Measurements from ENCODE around the gene TMEM242.

TMEM242 gene

DNA sequence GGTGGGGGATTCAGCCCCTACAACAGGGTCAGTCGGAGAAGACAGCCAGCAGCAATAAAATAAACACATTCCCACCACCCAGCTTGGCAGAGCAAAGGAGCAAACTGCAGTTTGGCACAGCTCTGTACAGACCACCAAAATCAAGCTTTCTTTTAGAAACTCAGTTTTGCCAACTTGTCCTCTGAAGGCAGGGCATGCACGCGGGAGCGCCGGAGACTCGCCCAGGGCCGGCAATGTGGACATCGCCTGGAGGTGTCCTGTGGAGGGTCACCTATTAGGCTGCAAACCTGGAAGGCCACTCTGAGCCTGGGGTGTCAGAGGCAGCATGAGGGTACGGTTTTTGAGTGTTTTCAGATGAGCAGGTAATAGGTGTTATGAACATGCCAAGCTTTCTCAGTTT lies 34.7 kb downstream of the TMEM242 start:
- DNase-seq (ENCODE audit: low spot score) = no peak

- DNase-seq (ENCODE audit: low spot score) = no peak
These were observed 35.4 kb downstream of the TMEM242 start for GRCh38 chr6:157287923-157288322.

GRCh38 chr6:157287247-157287850 lies 36.0 kb downstream of the TMEM242 start:
- DNase-seq (ENCODE audit: low spot score) = no peak

GRCh38 chr6:157285422-157285779 lies 37.9 kb downstream of the TMEM242 start:
- DNase-seq (ENCODE audit: low spot score) = no peak

- no peak for DNase-seq (ENCODE audit: low spot score)
These were observed 38.4 kb downstream of the TMEM242 start for GRCh38 chr6:157284738-157285421.

DNA sequence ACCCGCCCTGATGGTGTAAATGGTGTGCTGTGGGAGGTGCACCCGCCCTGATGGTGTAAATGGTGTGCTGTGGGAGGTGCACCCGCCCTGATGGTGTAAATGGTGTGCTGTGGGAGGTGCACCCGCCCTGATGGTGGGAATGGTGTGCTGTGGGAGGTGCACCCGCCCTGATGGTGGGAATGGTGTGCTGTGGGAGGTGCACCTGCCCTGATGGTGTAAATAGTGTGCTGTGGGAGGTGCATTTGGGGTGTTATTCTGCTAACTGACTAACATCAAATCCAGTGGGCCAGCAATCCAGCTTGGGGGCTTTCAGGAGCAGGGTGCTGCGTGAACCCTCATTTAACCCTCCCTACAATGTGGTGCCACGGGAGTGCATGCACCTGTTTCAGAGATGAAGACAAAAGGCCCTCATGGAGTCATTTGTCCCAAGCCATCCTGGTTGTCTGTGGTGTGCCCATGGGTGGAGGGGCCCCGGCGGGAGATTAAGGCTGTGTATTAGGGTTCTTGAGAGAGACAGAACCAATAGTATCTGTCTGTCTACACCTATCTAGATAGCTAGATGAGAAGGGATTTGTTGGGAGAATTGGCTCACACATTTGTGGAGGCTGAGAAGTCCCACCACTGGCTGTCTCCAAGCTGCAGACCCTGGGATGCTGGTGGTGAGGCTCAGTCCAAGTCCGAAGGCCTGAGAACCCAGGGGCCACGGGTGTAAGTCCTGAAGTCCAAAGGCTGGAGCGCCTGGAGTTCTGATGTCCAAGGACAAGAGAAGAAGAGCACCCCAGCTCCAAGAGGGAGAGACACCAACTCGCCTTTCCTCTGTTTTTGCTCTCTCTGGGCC lies 39.2 kb downstream of the TMEM242 start:
- DNase-seq (ENCODE audit: low spot score) = no peak

DNA sequence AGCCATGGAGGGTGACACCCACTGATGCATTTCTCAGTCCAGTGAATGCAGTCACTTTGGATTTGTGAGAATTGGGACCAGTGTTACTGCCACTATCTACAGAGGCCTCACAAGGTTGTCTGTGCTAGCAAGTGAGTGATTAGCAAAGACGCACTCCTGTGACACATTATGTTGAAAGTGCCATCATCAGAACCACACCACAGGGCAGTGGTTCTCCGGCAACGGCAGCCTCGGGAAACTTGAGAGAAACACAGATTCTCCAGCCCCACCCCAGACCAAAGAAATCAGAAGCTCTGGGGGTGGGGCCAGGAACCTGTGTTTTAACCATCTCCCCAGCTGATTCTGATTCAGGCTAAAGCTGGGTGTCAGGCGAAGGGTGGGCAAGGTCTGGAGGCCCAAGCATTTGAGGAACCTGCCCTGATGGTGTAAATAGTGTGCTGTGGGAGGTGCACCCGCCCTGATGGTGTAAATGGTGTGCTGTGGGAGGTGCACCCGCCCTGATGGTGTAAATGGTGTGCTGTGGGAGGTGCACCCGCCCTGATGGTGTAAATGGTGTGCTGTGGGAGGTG lies 39.9 kb downstream of the TMEM242 start:
- DNase-seq (ENCODE audit: low spot score) = no peak

DNA sequence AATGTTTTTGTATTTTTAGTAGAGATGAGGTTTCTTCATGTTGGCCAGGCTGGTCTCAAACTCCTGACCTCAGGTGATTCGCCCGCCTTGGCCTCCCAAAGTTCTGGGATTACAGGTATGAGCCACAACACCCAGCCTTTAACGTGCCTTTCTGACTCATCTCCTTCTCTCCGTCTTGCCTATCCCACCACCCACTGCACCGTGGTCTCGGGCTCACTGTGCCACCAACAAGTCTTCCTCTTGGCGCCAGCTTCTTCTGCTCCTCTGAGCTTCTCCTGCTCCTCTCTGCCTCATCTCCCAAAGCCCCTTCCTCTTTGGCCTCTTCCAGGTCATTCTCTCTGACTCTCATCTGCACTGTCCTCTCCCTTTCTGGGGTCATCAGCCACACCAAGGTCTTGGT lies 41.0 kb downstream of the TMEM242 start:
- no peak for DNase-seq (ENCODE audit: low spot score)

GRCh38 chr6:157281570-157281969 lies 41.7 kb downstream of the TMEM242 start:
- no peak for DNase-seq (ENCODE audit: low spot score)

DNA sequence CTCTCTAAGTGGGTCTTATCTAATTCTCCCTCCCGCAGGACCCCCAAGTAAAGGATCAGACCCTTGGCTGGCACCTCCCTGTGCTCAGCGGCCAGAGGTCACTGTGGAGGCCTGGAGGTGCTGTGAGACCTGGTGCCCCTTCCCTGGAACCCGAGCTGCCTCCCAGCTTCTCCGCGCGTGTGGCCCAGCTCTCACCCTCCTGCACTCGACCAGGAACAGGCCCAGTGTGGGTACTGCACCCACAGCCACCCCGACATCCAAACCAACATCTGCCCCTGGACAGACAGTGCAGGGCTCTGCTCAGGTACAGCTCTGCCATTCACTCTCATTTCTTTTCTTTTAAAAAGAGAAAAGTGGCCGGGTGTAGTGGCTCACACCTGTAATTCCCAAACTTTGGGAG lies 42.4 kb downstream of the TMEM242 start:
- no peak for DNase-seq (ENCODE audit: low spot score)

GRCh38 chr6:157280157-157280556 lies 43.2 kb downstream of the TMEM242 start:
- DNase-seq (ENCODE audit: low spot score) = no peak

GRCh38 chr6:157278171-157278570 lies 45.1 kb downstream of the TMEM242 start:
- DNase-seq (ENCODE audit: low spot score) = no peak

DNA sequence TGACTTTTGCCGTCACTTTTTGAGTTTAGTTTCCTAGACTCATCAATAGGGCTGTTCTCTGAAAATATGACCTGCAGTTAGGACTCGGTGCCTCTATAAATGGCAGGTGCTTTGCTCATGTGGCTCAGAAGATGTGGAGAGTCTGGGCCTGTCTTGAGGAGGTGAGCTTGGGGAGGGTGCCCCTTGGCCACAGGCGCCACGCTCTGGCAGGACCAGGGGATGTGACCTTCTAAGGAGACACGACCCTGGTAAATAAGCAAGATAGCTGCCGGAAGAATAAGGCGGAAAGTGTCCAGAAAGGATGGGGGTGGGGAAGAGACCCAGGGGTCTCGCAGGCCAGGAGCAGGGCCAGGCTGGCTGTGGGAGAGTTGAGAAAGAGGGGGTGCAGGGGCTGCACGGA lies 46.6 kb downstream of the TMEM242 start:
- DNase-seq (ENCODE audit: low spot score) = no peak

DNA sequence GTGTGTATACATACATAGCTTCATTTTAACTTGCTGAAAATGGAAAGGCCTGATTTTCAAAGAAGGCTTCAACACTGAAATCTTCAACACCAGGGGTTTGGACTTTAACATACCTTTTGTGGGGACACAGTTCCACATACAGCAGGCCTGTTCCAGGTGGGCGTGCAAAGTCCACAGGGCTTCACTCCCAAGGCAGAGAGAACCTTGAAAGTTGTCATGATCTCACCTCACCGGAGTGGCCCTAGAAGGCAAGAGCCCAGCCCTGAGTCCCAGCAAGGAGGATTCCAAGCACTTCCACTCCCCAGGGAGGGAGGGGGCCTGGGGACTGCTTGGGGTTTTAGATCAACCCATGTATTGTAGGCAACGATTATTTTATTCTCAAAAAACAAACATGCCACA lies 47.2 kb downstream of the TMEM242 start:
- no peak for DNase-seq (ENCODE audit: low spot score)

DNA sequence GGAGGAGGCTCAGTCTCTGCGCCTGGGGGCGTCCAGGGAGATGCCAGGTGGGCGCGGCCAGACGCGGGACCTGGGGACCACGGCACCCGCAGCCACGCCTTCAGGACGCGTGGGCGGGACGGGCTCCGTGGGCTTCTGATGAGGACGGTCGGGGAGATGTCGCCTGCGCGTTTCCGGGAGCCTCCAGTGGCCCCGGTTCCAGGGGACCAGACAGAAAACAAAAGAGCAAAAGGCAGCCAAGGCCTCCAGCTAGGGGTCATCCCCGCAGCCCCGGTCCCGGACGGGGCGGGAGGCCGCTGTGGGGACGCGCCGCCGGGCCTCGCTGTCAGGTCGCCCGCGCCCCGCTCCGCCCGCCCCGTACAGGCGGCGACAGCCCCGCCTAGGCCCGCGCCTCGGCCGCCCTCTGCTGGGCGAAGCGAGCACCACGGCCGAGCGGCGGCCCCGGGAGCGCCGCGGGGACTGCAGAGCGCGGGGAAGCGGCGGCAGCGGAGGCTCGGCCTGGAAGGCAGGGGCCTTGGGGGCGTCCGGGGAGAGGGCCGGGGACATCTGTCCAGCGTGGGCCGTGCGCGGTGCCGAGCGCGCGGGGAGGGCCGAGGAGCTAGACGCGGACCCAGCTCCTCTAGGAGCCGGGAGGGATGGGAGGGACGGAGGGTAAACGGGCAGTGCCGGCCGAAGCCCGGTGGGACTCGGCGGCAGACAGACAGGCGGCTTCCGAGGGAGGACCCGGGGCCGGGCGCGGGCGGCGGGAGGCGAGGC lies 48.7 kb downstream of the TMEM242 start:
- DNase-seq (ENCODE audit: low spot score) = peak; percentile 90

- no peak for DNase-seq (ENCODE audit: low spot score)
These were observed 49.4 kb downstream of the TMEM242 start for GRCh38 chr6:157273756-157274470.

GRCh38 chr6:157272866-157273755 lies 50.2 kb downstream of the TMEM242 start:
- no peak for DNase-seq (ENCODE audit: low spot score)

DNA sequence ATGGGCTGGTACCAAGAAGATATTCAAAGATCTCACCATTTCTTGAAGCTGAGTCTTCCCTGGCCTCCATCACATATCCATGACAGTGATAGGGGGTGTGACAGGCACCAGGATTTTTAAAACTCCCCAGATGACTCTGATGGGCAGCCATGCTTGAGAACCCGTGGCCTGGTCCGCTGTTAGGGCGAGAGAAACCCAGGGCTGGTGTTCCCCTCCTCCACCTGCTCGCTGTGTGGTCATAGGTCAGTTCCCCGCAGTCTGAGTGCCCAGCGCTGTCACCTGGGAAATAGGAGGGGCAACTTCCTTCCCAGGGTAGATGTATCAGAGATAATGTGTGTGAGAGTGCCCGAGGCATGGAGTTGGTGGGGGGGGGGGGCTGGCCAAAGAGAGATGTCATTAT lies 50.9 kb downstream of the TMEM242 start:
- no peak for DNase-seq (ENCODE audit: low spot score)

GRCh38 chr6:157271911-157272310 lies 51.4 kb downstream of the TMEM242 start:
- DNase-seq (ENCODE audit: low spot score) = no peak

- no peak for DNase-seq (ENCODE audit: low spot score)
These were observed 51.9 kb downstream of the TMEM242 start for GRCh38 chr6:157271441-157271840.
